C4-2B (cell line): ENCODE results near the gene TMEM223.

Experiments used
- ZFX ChIP-seq: fragments of 450-650 bp; IDR thresholded peaks from 2 replicates; pipeline ENCODE4 v1.6.1; 2017
- TF ChIP-seq, protein P1 (sequence below): fragments of 450-650 bp; conservative IDR thresholded peaks from 2 replicates; pipeline ENCODE4 v1.5.1; 2017; ENCODE audit warnings: mild to moderate bottlenecking

DNA sequence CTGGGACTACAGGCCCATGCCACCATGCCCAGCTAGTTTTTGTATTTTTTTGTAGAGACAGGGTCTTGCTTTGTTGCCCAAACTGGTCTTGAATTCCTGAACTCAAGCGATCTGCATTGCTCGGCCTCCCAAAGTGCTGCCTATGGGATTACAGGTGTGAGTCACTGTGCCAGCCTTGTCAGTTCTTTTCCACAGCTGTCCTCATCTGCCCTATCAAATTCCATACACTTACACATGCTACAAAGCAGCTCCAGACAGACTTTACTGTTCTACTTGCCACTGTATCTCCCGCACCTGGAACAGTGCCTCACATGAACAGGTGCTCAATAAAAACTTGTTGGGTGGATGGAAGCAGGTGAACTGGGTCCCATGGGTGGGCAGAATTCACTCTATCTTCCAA lies 31.9 kb upstream of the TMEM223 start:
- TF ChIP-seq, protein P1, sequence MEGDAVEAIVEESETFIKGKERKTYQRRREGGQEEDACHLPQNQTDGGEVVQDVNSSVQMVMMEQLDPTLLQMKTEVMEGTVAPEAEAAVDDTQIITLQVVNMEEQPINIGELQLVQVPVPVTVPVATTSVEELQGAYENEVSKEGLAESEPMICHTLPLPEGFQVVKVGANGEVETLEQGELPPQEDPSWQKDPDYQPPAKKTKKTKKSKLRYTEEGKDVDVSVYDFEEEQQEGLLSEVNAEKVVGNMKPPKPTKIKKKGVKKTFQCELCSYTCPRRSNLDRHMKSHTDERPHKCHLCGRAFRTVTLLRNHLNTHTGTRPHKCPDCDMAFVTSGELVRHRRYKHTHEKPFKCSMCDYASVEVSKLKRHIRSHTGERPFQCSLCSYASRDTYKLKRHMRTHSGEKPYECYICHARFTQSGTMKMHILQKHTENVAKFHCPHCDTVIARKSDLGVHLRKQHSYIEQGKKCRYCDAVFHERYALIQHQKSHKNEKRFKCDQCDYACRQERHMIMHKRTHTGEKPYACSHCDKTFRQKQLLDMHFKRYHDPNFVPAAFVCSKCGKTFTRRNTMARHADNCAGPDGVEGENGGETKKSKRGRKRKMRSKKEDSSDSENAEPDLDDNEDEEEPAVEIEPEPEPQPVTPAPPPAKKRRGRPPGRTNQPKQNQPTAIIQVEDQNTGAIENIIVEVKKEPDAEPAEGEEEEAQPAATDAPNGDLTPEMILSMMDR, result no peak
- no peak for TF ChIP-seq ZFX
